ENCODE results near the gene HDAC9.

- TF ChIP-seq, protein P1, sequence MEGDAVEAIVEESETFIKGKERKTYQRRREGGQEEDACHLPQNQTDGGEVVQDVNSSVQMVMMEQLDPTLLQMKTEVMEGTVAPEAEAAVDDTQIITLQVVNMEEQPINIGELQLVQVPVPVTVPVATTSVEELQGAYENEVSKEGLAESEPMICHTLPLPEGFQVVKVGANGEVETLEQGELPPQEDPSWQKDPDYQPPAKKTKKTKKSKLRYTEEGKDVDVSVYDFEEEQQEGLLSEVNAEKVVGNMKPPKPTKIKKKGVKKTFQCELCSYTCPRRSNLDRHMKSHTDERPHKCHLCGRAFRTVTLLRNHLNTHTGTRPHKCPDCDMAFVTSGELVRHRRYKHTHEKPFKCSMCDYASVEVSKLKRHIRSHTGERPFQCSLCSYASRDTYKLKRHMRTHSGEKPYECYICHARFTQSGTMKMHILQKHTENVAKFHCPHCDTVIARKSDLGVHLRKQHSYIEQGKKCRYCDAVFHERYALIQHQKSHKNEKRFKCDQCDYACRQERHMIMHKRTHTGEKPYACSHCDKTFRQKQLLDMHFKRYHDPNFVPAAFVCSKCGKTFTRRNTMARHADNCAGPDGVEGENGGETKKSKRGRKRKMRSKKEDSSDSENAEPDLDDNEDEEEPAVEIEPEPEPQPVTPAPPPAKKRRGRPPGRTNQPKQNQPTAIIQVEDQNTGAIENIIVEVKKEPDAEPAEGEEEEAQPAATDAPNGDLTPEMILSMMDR (IDR thresholded peaks at IDR 0.05) = no peak
- TF ChIP-seq, protein P2, sequence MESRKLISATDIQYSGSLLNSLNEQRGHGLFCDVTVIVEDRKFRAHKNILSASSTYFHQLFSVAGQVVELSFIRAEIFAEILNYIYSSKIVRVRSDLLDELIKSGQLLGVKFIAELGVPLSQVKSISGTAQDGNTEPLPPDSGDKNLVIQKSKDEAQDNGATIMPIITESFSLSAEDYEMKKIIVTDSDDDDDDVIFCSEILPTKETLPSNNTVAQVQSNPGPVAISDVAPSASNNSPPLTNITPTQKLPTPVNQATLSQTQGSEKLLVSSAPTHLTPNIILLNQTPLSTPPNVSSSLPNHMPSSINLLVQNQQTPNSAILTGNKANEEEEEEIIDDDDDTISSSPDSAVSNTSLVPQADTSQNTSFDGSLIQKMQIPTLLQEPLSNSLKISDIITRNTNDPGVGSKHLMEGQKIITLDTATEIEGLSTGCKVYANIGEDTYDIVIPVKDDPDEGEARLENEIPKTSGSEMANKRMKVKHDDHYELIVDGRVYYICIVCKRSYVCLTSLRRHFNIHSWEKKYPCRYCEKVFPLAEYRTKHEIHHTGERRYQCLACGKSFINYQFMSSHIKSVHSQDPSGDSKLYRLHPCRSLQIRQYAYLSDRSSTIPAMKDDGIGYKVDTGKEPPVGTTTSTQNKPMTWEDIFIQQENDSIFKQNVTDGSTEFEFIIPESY (IDR thresholded peaks at IDR 0.05; ENCODE audit: borderline replicate concordance, low read depth) = no peak
- TF ChIP-seq YY1 (IDR thresholded peaks at IDR 0.05; ENCODE audit: low read depth) (no peak), CHD2 (IDR thresholded peaks at IDR 0.05; ENCODE audit: low read length, partially characterized antibody) (no peak), TAF1 (IDR thresholded peaks at IDR 0.05; ENCODE audit: borderline replicate concordance, low read depth, low read length) (no peak)
These were observed 404.7 kb downstream of the HDAC9 start for GRCh38 chr7:18900236-18900635.

Measured in SK-N-SH (cell line).